B cell (primary cell): ENCODE measurements around the gene ADAMTS13. TPM values are rescaled to one million over a fixed set of nuclear protein-coding genes. Genes with fewer than 3 reads are reported as not detected.

Source experiments
- ATAC-seq: fragments of 200-7000 bp; cut with Tn5 transposase; one replicate; pipeline ENCODE4 v1.10.0; 2021; ENCODE audit warnings: low read depth, mild to moderate bottlenecking, moderate number of reproducible peaks, moderate library complexity
- CTCF ChIA-PET: fragments of 350-600 bp; sonication (Branson Sonifier 250); formaldehyde crosslinking; loops from one replicate; lab custom pipeline; 2021; ENCODE audit warnings: antibody characterized with exemption, inconsistent platforms; lab: Charles Lee
- POLR2A ChIA-PET: fragments of 350-600 bp; sonication (Branson Sonifier 250); formaldehyde crosslinking; loops from one replicate; lab custom pipeline; 2021; ENCODE audit warnings: antibody characterized with exemption; lab: Charles Lee
- DNase-seq: peaks from one replicate; pipeline ENCODE4 v3.0.0; 2013
- H2AFZ ChIP-seq: 2 replicates; pipeline ENCODE4 v1.6.1; 2012; ENCODE audit warnings: mild to moderate bottlenecking, low read depth, low read length; ENCODE audit not compliant: insufficient read depth, poor library complexity, severe bottlenecking
- H3K27ac ChIP-seq, 2 donors: 1 replicate in 1 of 2; 2 replicates in 1 of 2; pipeline ENCODE4 v1.5.1; 2012 to 2013; ENCODE audit warnings: low read length in 2 of 2, mild to moderate bottlenecking in 2 of 2, moderate library complexity in 1 of 2
- H3K27me3 ChIP-seq, 4 experiments: fragments of 200-600 bp in 1 of 4; sonication (generic) in 1 of 4; replicated peaks in 1 of 4; 1 replicate in 2 of 4; 2 replicates in 2 of 4; pipeline versions ENCODE4 v1.6.1 to v1.7.0; 2013 to 2016; ENCODE audit warnings: low read length in 3 of 4, mild to moderate bottlenecking in 2 of 4, mixed read lengths in 1 of 4, moderate library complexity in 1 of 4; ENCODE audit not compliant: insufficient read depth in 4 of 4, control insufficient read depth in 3 of 4; ENCODE audit errors: control extremely low read depth in 1 of 4
- H3K36me3 ChIP-seq, 2 experiments: replicated peaks in 1 of 2; 1 replicate in 1 of 2; 2 replicates in 1 of 2; pipeline versions ENCODE4 v1.6.1 to v1.7.1; 2013; ENCODE audit warnings: low read length in 1 of 2; ENCODE audit not compliant: insufficient read depth in 2 of 2, control insufficient read depth in 1 of 2; ENCODE audit errors: control extremely low read depth in 1 of 2, extremely low read depth in 1 of 2
- H3K4me1 ChIP-seq, 2 donors: fragments of 200-600 bp in 1 of 2; sonication (generic) in 1 of 2; 1 replicate in 1 of 2; 2 replicates in 1 of 2; pipeline versions ENCODE4 v1.5.1 to v1.6.1; 2013 to 2017; ENCODE audit warnings: low read length in 2 of 2; ENCODE audit not compliant: control insufficient read depth in 2 of 2, insufficient read depth in 2 of 2
- H3K4me2 ChIP-seq: replicated peaks from 2 replicates; pipeline ENCODE3; 2012; ENCODE audit warnings: mild to moderate bottlenecking, low read depth, low read length; ENCODE audit not compliant: poor library complexity, severe bottlenecking
- H3K4me3 ChIP-seq, 5 experiments: fragments of 200-600 bp in 1 of 5; sonication (generic) in 1 of 5; 1 replicate in 3 of 5; 2 replicates in 2 of 5; pipeline versions ENCODE4 v1.5.1 to v1.7.0; 2011 to 2016; ENCODE audit warnings: low read length in 4 of 5, mild to moderate bottlenecking in 4 of 5, low read depth in 2 of 5, control low read depth in 1 of 5, moderate library complexity in 1 of 5; ENCODE audit not compliant: insufficient read depth in 1 of 5; ENCODE audit errors: control extremely low read depth in 1 of 5, extremely low read depth in 1 of 5
- H3K79me2 ChIP-seq: fragments of 200-600 bp; sonication (generic); one replicate; pipeline ENCODE4 v1.6.0; 2016; ENCODE audit warnings: low read length; ENCODE audit not compliant: control insufficient read depth, insufficient read depth
- H3K9ac ChIP-seq: fragments of 200-600 bp; sonication (generic); 2 replicates; pipeline ENCODE4 v1.6.1; 2017; ENCODE audit warnings: mild to moderate bottlenecking, low read length, moderate library complexity
- H3K9me3 ChIP-seq, 3 donors: one replicate each; pipeline versions ENCODE4 v1.6.1 to v1.7.1; 2013; ENCODE audit warnings: low read length in 2 of 3; ENCODE audit not compliant: control insufficient read depth in 2 of 3, insufficient read depth in 1 of 3; ENCODE audit errors: control extremely low read depth in 1 of 3
- H4K20me1 ChIP-seq: 2 replicates; pipeline ENCODE4 v1.6.0; 2012; ENCODE audit warnings: mild to moderate bottlenecking, low read length; ENCODE audit not compliant: insufficient read depth, control insufficient read depth, poor library complexity, severe bottlenecking
- H3K27ac Mint-ChIP-seq: one replicate; pipeline ENCODE4 v1.8.0; 2021; ENCODE audit warnings: mixed read lengths
- H3K27me3 Mint-ChIP-seq: one replicate; pipeline ENCODE4 v1.8.0; 2021; ENCODE audit warnings: mixed read lengths
- H3K4me1 Mint-ChIP-seq: one replicate; pipeline ENCODE4 v1.8.0; 2021; ENCODE audit warnings: mixed read lengths
- H3K4me3 Mint-ChIP-seq: one replicate; pipeline ENCODE4 v1.8.0; 2021; ENCODE audit warnings: mixed read lengths
- H3K9me3 Mint-ChIP-seq: one replicate; pipeline ENCODE4 v1.8.0; 2022; ENCODE audit warnings: mixed read lengths; ENCODE audit not compliant: insufficient read depth
- CTCF ChIP-seq: fragments of 200-600 bp; IDR thresholded peaks from one replicate; pipeline ENCODE4 v1.8.0; 2022; ENCODE audit warnings: antibody characterized with exemption, mild to moderate bottlenecking
- EZH2 ChIP-seq: IDR thresholded peaks from 2 replicates; pipeline ENCODE4 v1.6.1; 2012; ENCODE audit warnings: borderline replicate concordance, low read depth, mild to moderate bottlenecking, moderate library complexity, low read length; ENCODE audit not compliant: insufficient read depth, poor library complexity, severe bottlenecking
- whole genome bisulfite sequencing: methylation state at CpG from one replicate; pipeline ENCODE4 v1.1.5; 2013; ENCODE audit warnings: missing lambda C conversion rate; ENCODE audit not compliant: insufficient coverage; 5-methylcytosine and 5-hydroxymethylcytosine counted together
- intact Hi-C: fragments of 100-400 bp; cut with micrococcal nuclease; formaldehyde crosslinking; loops from one replicate; pipeline ENCODE4 v1.10.0; 2022
- polyA plus RNA-seq: library from polyadenylated mRNA; depleted of rRNA; stranded (reverse); fragments of >200 nt; gene quantifications from 2 replicates; pipeline ENCODE4 v1.2.3, GENCODE V29; 2012
- total RNA-seq, 2 donors: library from RNA; stranded (reverse); fragments of 120-200 nt in 1 of 2; gene quantifications; 1 replicate in 1 of 2; 2 replicates in 1 of 2; pipeline versions ENCODE4 v1.2.3 to v1.2.4, GENCODE V29; 2013 to 2022

ADAMTS13 gene
- total and polyA plus RNA-seq, 2 donors (not counting 1 experiment from before 2014, with no cell fraction given), result 2.5 to 5.7 TPM

- no peaks in the 10 kb centered on the region for H3K36me3 ChIP-seq
- no peaks in the 10 kb centered on the region for H4K20me1 ChIP-seq
- no peak overlapping the region for H3K9ac ChIP-seq
- 92% methylated on average over 6 of the region's 7 CpGs for WGBS
- H3K27ac Mint-ChIP-seq, result no peak overlapping the region
- intact Hi-C loops, result no loop called here
- H3K9me3 Mint-ChIP-seq, result no peaks in the 10 kb centered on the region
- no peak for ATAC-seq
- no peak overlapping the region for H3K4me3 Mint-ChIP-seq
- H3K9me3 ChIP-seq, result no peaks in the 10 kb centered on the region
- DNase-seq, result no peak
- H3K4me2 ChIP-seq, result no peak overlapping the region
- peaks cover 3% of the 10 kb centered on the region for H3K27me3 Mint-ChIP-seq
- no peak overlapping the region for H2AFZ ChIP-seq
- CTCF ChIA-PET, result no interaction called here
- H3K4me3 ChIP-seq, result no peak overlapping the region
- no peaks in the 10 kb centered on the region for H3K27me3 ChIP-seq
- H3K27ac ChIP-seq, result no peak overlapping the region
- H3K79me2 ChIP-seq, result no peaks in the 10 kb centered on the region
- peaks cover 5% of the 10 kb centered on the region for H3K4me1 Mint-ChIP-seq
- H3K4me1 ChIP-seq, result no peaks in the 10 kb centered on the region
- TF ChIP-seq CTCF (no peak), EZH2 (no peak)
- POLR2A ChIA-PET, result no interaction called here
These were observed 30.4 kb downstream of the ADAMTS13 start for GRCh38 chr9:133452562-133452961.

- Histone ChIP-seq H3K27ac (no peak overlapping the region), H3K9ac (no peak overlapping the region), H3K4me2 (no peak overlapping the region), H3K9me3 (no peaks in the 10 kb centered on the region), H3K4me1 (no peaks in the 10 kb centered on the region), H4K20me1 (no peaks in the 10 kb centered on the region), H3K4me3 (no peak overlapping the region), H2AFZ (no peak overlapping the region), H3K27me3 (no peaks in the 10 kb centered on the region), H3K36me3 (no peaks in the 10 kb centered on the region), H3K79me2 (no peaks in the 10 kb centered on the region)
- ChIA-PET CTCF (no interaction called here), POLR2A (interaction anchor here (0.5 kb wide), 1 partner anchor 568 kb away, joined by 6 read pairs; no protein-coding TSS in a partner anchor)
- intact Hi-C loops, result no loop called here
- H3K27ac Mint-ChIP-seq, result no peak overlapping the region
- no peaks in the 10 kb centered on the region for H3K9me3 Mint-ChIP-seq
- peaks cover 3% of the 10 kb centered on the region for H3K27me3 Mint-ChIP-seq
- 77% methylated on average over 8 of the region's 11 CpGs for WGBS
- DNase-seq (no peak), ATAC-seq (no peak)
- TF ChIP-seq CTCF, result no peak
- no peak for TF ChIP-seq EZH2
- peaks cover 5% of the 10 kb centered on the region for H3K4me1 Mint-ChIP-seq
- H3K4me3 Mint-ChIP-seq, result no peak overlapping the region
These were observed 31.5 kb downstream of the ADAMTS13 start for GRCh38 chr9:133453651-133454050.
